Coronary artery (tissue), 2 donors: ENCODE data around the gene GPSM1.

Experiments
- DNase-seq: peaks from one replicate; pipeline ENCODE4 v3.0.0-alpha.2; 2017; ENCODE audit warnings: low spot score
- H3K27ac ChIP-seq, 2 donors: fragments of 200-600 bp; sonication (generic); one replicate each; pipeline ENCODE4 v1.5.1; 2016 to 2019
- H3K4me3 ChIP-seq: fragments of 200-600 bp; sonication (generic); 2 replicates; pipeline ENCODE4 v1.5.1; 2016; ENCODE audit warnings: mild to moderate bottlenecking, moderate library complexity
- CTCF ChIP-seq: fragments of 200-600 bp; sonication (generic); IDR thresholded peaks from one replicate; pipeline ENCODE4 v1.5.1; 2019; ENCODE audit warnings: antibody characterized with exemption

GPSM1 gene

GRCh38 chr9:136313111-136314055, 14.0 kb upstream of the GPSM1 start:
- DNase-seq: no peak
- H3K27ac ChIP-seq: no peak overlapping the region
- TF ChIP-seq CTCF: no peak
- H3K4me3 ChIP-seq: no peak overlapping the region

GRCh38 chr9:136314056-136314416, 13.3 kb upstream of the GPSM1 start:
- H3K4me3 ChIP-seq: no peak overlapping the region
- DNase-seq: no peak
- TF ChIP-seq CTCF: no peak
- H3K27ac ChIP-seq: no peak overlapping the region

GRCh38 chr9:136314944-136315343, 12.4 kb upstream of the GPSM1 start:
- Histone ChIP-seq H3K4me3 (no peak overlapping the region), H3K27ac (no peak overlapping the region)
- no peak for DNase-seq
- TF ChIP-seq CTCF: no peak

- DNase-seq: no peak
- no peak overlapping the region for H3K4me3 ChIP-seq
- TF ChIP-seq CTCF: no peak
- no peak overlapping the region for H3K27ac ChIP-seq
These were observed 11.0 kb upstream of the GPSM1 start for GRCh38 chr9:136316271-136316751.

- no peak overlapping the region for H3K27ac ChIP-seq
- DNase-seq: no peak
- no peak for TF ChIP-seq CTCF
These were observed 10.3 kb upstream of the GPSM1 start for GRCh38 chr9:136316896-136317676.

GRCh38 chr9:136317695-136318094, 9.6 kb upstream of the GPSM1 start:
- no peak overlapping the region for H3K4me3 ChIP-seq
- no peak for TF ChIP-seq CTCF
- H3K27ac ChIP-seq: no peak overlapping the region
- DNase-seq: no peak

More at GRCh38 chr9:136316896-136317676, 10.3 kb upstream of the GPSM1 start:
- H3K4me3 ChIP-seq: no peak overlapping the region
